Measurements from ENCODE around the gene C2orf80.

Gene C2orf80

GRCh38 chr2:208172125-208172524, 17.7 kb downstream of the C2orf80 start:
- Mint-ChIP-seq H3K27me3 (peaks cover 40% of the 10 kb centered on the region), H3K9me3 (no peaks in the 10 kb centered on the region), H3K27ac (ENCODE audit: low read depth) (no peak overlapping the region), H3K4me1 (no peaks in the 10 kb centered on the region), H3K4me3 (no peak overlapping the region), H3K36me3 (ENCODE audit: insufficient read depth) (peaks cover 2% of the 10 kb centered on the region)
- DNase-seq (ENCODE audit: low spot score in 2 of 2) (no peak), ATAC-seq (replicated peaks; ENCODE audit: extremely low read depth, poor library complexity, severe bottlenecking) (no peak)

- H3K27ac Mint-ChIP-seq (ENCODE audit: low read depth) = no peak overlapping the region
- no peaks in the 10 kb centered on the region for H3K9me3 Mint-ChIP-seq
- ATAC-seq (replicated peaks; ENCODE audit: extremely low read depth, poor library complexity, severe bottlenecking) (no peak), DNase-seq (ENCODE audit: low spot score in 2 of 2) (no peak)
- H3K4me3 Mint-ChIP-seq = no peak overlapping the region
- peaks cover 1% of the 10 kb centered on the region for H3K36me3 Mint-ChIP-seq (ENCODE audit: insufficient read depth)
- H3K27me3 Mint-ChIP-seq = peaks cover 27% of the 10 kb centered on the region
- no peaks in the 10 kb centered on the region for H3K4me1 Mint-ChIP-seq
Measured at GRCh38 chr2:208164951-208165755, 24.7 kb downstream of the C2orf80 start.

DNA sequence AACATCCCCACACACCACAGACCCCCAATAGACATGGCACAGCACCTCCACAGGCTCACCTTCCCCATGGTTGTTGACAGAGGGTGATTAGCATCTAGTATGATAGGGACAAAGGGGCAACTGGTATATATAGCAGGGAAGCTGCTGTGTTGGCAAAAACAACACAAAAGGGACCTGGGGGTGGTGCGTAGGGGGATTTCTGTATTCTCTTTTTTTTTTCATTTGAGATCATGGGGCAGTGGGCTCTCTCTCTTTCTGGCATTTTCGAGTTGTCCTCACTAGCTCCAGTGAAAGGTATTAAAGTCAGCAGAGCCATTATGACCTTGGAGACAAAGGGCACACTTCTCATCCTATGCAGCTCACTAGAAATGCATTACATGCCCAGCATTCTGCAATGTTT, 26.3 kb downstream of the C2orf80 start, which contains the start of gene CRYGA:
Gene CRYGA (minus strand): TSS at position 101 of the 400 bp plus-strand sequence. CDS start 33 bp downstream, at position 68.
- Mint-ChIP-seq H3K4me3 (no peak within 1 kb of the TSS), H3K27me3 (peaks cover 21% of the 10 kb centered on the region), H3K36me3 (ENCODE audit: insufficient read depth) (no peaks in the 10 kb centered on the region), H3K4me1 (no peaks in the 10 kb centered on the region), H3K27ac (ENCODE audit: low read depth) (no peak within 1 kb of the TSS), H3K9me3 (no peaks in the 10 kb centered on the region)
- ATAC-seq (replicated peaks; ENCODE audit: extremely low read depth, poor library complexity, severe bottlenecking) = no peak
- DNase-seq (ENCODE audit: low spot score in 2 of 2) = no peak

DNA sequence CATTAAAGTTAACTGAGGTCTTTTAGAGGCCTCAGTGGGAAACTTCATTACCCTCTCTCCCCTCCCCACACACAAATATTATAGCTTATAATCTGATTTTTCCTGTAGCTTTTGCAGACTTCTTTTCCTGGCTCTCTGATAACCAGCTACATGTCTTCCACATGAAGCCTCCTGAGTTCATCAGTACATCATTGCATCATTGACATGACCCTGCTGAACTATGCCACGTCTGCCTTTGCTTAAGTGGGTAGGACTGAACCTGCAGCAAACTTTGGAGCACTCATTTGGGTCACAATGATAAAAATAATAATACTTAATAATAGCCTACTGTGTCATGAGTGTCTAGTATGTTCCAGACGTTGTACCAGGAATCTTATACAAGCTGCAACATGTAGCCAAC, 33.4 kb downstream of the C2orf80 start:
- Mint-ChIP-seq H3K4me3 (no peak overlapping the region), H3K9me3 (no peaks in the 10 kb centered on the region), H3K36me3 (ENCODE audit: insufficient read depth) (no peaks in the 10 kb centered on the region), H3K27ac (ENCODE audit: low read depth) (no peak overlapping the region), H3K27me3 (no peaks in the 10 kb centered on the region), H3K4me1 (no peaks in the 10 kb centered on the region)
- ATAC-seq (replicated peaks; ENCODE audit: extremely low read depth, poor library complexity, severe bottlenecking) (no peak), DNase-seq (ENCODE audit: low spot score in 2 of 2) (no peak)

DNA sequence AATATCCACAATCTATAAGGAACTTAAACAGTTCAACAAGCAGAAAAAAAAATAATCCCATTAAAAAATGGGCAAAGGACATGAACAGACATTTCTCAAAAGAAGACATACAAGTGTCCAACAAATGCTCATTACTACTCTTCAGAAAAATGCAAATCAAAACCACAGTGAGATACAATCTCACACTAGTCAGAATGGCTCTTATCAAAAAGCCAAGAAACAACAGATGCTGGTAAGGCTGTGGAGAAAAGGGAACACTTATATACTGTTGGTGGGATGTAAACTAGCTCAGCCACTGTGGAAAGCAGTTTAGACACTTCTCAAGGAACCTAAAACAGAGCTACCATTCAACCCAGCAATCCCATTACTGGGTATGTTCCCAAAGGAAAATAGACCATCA, 36.7 kb downstream of the C2orf80 start:
- H3K4me3 Mint-ChIP-seq = no peak overlapping the region
- H3K27ac Mint-ChIP-seq (ENCODE audit: low read depth) = no peak overlapping the region
- H3K4me1 Mint-ChIP-seq = no peaks in the 10 kb centered on the region
- H3K36me3 Mint-ChIP-seq (ENCODE audit: insufficient read depth) = peaks cover 2% of the 10 kb centered on the region
- no peaks in the 10 kb centered on the region for H3K9me3 Mint-ChIP-seq
- DNase-seq (ENCODE audit: low spot score in 2 of 2) (no peak), ATAC-seq (replicated peaks; ENCODE audit: extremely low read depth, poor library complexity, severe bottlenecking) (no peak)
- H3K27me3 Mint-ChIP-seq = peaks cover 10% of the 10 kb centered on the region

- no peak for ATAC-seq (replicated peaks; ENCODE audit: extremely low read depth, poor library complexity, severe bottlenecking)
- Mint-ChIP-seq H3K36me3 (ENCODE audit: insufficient read depth) (peaks cover 2% of the 10 kb centered on the region), H3K4me1 (no peaks in the 10 kb centered on the region), H3K27me3 (peaks cover 10% of the 10 kb centered on the region), H3K9me3 (no peaks in the 10 kb centered on the region), H3K4me3 (no peak overlapping the region), H3K27ac (ENCODE audit: low read depth) (no peak overlapping the region)
- no peak for DNase-seq (ENCODE audit: low spot score in 2 of 2)
Measured at GRCh38 chr2:208150956-208151355, 38.9 kb downstream of the C2orf80 start.

DNA sequence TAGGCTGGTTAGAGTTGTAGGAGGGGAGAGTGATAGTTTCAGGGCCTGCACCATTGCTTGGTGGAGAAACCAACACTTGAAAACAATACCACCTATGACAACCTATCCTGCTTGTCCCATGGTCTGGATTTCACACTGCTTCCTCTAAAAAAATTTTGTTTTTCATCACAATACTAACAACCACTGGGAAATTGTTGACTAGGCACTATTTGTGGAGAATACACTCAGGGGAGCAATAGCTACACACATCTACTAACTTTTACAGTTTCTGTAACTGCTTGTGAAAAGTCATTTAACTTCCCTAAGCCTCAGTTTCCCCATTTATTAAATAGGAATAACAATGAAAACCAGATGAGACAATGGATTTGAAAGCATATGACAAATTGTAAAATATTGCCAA, 39.7 kb downstream of the C2orf80 start:
- Mint-ChIP-seq H3K9me3 (no peaks in the 10 kb centered on the region), H3K4me3 (no peak overlapping the region), H3K27ac (ENCODE audit: low read depth) (no peak overlapping the region), H3K27me3 (peaks cover 10% of the 10 kb centered on the region), H3K36me3 (ENCODE audit: insufficient read depth) (peaks cover 2% of the 10 kb centered on the region), H3K4me1 (no peaks in the 10 kb centered on the region)
- ATAC-seq (replicated peaks; ENCODE audit: extremely low read depth, poor library complexity, severe bottlenecking) = no peak
- no peak for DNase-seq (ENCODE audit: low spot score in 2 of 2)

- Mint-ChIP-seq H3K27ac (ENCODE audit: low read depth) (no peak overlapping the region), H3K36me3 (ENCODE audit: insufficient read depth) (peaks cover 2% of the 10 kb centered on the region), H3K4me1 (no peaks in the 10 kb centered on the region), H3K4me3 (no peak overlapping the region), H3K27me3 (peaks cover 10% of the 10 kb centered on the region), H3K9me3 (no peaks in the 10 kb centered on the region)
- DNase-seq (ENCODE audit: low spot score in 2 of 2) = no peak
- no peak for ATAC-seq (replicated peaks; ENCODE audit: extremely low read depth, poor library complexity, severe bottlenecking)
Measured at GRCh38 chr2:208148803-208149202, 41.0 kb downstream of the C2orf80 start.

- peaks cover 2% of the 10 kb centered on the region for H3K36me3 Mint-ChIP-seq (ENCODE audit: insufficient read depth)
- no peak overlapping the region for H3K4me3 Mint-ChIP-seq
- ATAC-seq (replicated peaks; ENCODE audit: extremely low read depth, poor library complexity, severe bottlenecking) (no peak), DNase-seq (ENCODE audit: low spot score in 2 of 2) (no peak)
- H3K27ac Mint-ChIP-seq (ENCODE audit: low read depth) = no peak overlapping the region
- no peaks in the 10 kb centered on the region for H3K4me1 Mint-ChIP-seq
- H3K27me3 Mint-ChIP-seq = peaks cover 10% of the 10 kb centered on the region
- no peaks in the 10 kb centered on the region for H3K9me3 Mint-ChIP-seq
Measured at GRCh38 chr2:208147759-208148158, 42.1 kb downstream of the C2orf80 start.

- peaks cover 2% of the 10 kb centered on the region for H3K36me3 Mint-ChIP-seq (ENCODE audit: insufficient read depth)
- no peak overlapping the region for H3K4me3 Mint-ChIP-seq
- no peak overlapping the region for H3K27ac Mint-ChIP-seq (ENCODE audit: low read depth)
- H3K27me3 Mint-ChIP-seq = peaks cover 10% of the 10 kb centered on the region
- H3K4me1 Mint-ChIP-seq = no peaks in the 10 kb centered on the region
- DNase-seq (ENCODE audit: low spot score in 2 of 2) (no peak), ATAC-seq (replicated peaks; ENCODE audit: extremely low read depth, poor library complexity, severe bottlenecking) (no peak)
- no peaks in the 10 kb centered on the region for H3K9me3 Mint-ChIP-seq
Measured at GRCh38 chr2:208147008-208147407, 42.8 kb downstream of the C2orf80 start.

DNA sequence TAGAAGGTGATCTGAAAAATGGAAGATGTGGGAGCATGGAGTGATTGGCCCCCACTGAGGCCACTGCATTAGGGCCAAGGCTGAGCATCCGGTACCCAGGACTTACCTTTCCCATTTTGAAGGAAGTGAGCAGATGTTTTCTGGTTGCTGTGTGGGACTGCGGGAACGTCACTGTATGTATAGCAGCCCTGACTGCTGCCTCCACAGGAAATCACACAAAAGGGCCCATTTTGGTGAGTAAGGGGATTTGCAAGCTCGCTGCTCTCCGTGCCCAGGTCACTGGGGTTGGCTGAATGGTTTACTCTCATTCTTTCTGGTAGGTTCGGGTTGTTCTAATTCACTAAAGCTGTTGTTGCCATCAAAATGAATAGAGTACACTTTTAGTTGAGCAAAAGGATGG, 43.8 kb downstream of the C2orf80 start, which contains the start of gene CRYGB:
Gene CRYGB (minus strand): TSS at position 153 of the 400 bp plus-strand sequence. CDS start 38 bp downstream, at position 115.
- Mint-ChIP-seq H3K9me3 (no peaks in the 10 kb centered on the region), H3K36me3 (ENCODE audit: insufficient read depth) (peaks cover 2% of the 10 kb centered on the region), H3K27me3 (peaks cover 10% of the 10 kb centered on the region), H3K4me1 (no peaks in the 10 kb centered on the region), H3K4me3 (no peak within 1 kb of the TSS), H3K27ac (ENCODE audit: low read depth) (no peak within 1 kb of the TSS)
- ATAC-seq (replicated peaks; ENCODE audit: extremely low read depth, poor library complexity, severe bottlenecking) (no peak), DNase-seq (ENCODE audit: low spot score in 2 of 2) (no peak)

GRCh38 chr2:208142925-208143799, 46.7 kb downstream of the C2orf80 start:
- H3K9me3 Mint-ChIP-seq = no peaks in the 10 kb centered on the region

More at GRCh38 chr2:208142925-208143799, 46.7 kb downstream of the C2orf80 start:
- ATAC-seq (replicated peaks; ENCODE audit: extremely low read depth, poor library complexity, severe bottlenecking) (no peak), DNase-seq (ENCODE audit: low spot score in 2 of 2) (no peak)
- Mint-ChIP-seq H3K4me3 (no peak overlapping the region), H3K27ac (ENCODE audit: low read depth) (no peak overlapping the region), H3K36me3 (ENCODE audit: insufficient read depth) (no peaks in the 10 kb centered on the region), H3K4me1 (no peaks in the 10 kb centered on the region), H3K27me3 (no peaks in the 10 kb centered on the region)
